Testis (tissue), 3 donors: Measurements from ENCODE around the gene SMIM8. TPM values are rescaled to one million over a fixed set of nuclear protein-coding genes. Genes with fewer than 3 reads are reported as not detected.
A peak's percentile ranks its signal among the peaks of the same experiment; 100 is the strongest.

Experiments used
- DNase-seq: peaks from one replicate; pipeline ENCODE4 v3.0.0-alpha.2; 2019
- H3K27ac ChIP-seq, 2 donors: fragments of 200-600 bp; sonication (generic); one replicate each; pipeline ENCODE4 v1.5.1; 2019
- H3K27me3 ChIP-seq: fragments of 200-600 bp; sonication (generic); one replicate; pipeline ENCODE4 v1.5.1; 2019
- H3K36me3 ChIP-seq: fragments of 200-600 bp; sonication (generic); one replicate; pipeline ENCODE4 v1.5.1; 2017; ENCODE audit warnings: low read depth; ENCODE audit errors: missing control alignments
- H3K4me1 ChIP-seq: fragments of 200-600 bp; sonication (generic); one replicate; pipeline ENCODE4 v1.5.1; 2019
- H3K4me3 ChIP-seq, 2 donors: fragments of 200-600 bp; sonication (generic); one replicate each; pipeline ENCODE4 v1.5.1; 2017 to 2019
- H3K9me3 ChIP-seq: fragments of 200-600 bp; sonication (generic); one replicate; pipeline ENCODE4 v1.5.1; 2017
- POLR2A ChIP-seq: fragments of 450-650 bp; IDR thresholded peaks from one replicate; pipeline ENCODE4 v1.6.1; 2017; ENCODE audit warnings: antibody characterized with exemption, mild to moderate bottlenecking, moderate library complexity
- WGBS, 2 donors: methylation state at CpG; one replicate each; pipeline ENCODE4 v1.1.5; 2018; 5-methylcytosine and 5-hydroxymethylcytosine counted together
- intact Hi-C: fragments of 100-400 bp; cut with DNase I; formaldehyde crosslinking; loops from one replicate; pipeline ENCODE4 v1.15.1; 2023; ENCODE audit warnings: low total_unique reads
- polyA plus RNA-seq: library from polyadenylated mRNA; stranded (reverse); fragments of 350-450 nt; fragmentation: Illumina TruSeq; extraction: RNeasy Lipid Tissue Mini Kit (QIAGEN cat#74804); gene quantifications from one replicate; pipeline ENCODE4 v1.2.3, GENCODE V29; 2014; ENCODE audit warnings: low read depth, low replicate concordance; ENCODE audit not compliant: insufficient read depth
- total RNA-seq, 2 donors: library from RNA; depleted of rRNA; stranded (reverse); fragments of >200 nt; gene quantifications; one replicate each; pipeline ENCODE4 v1.2.3, GENCODE V29; 2016
- TF ChIP-seq, protein P1 (sequence below), 3 experiments: fragments of 450-650 bp in 2 of 3; fragments of 200-600 bp in 1 of 3; sonication (generic) in 1 of 3; IDR thresholded peaks; one replicate each; pipeline ENCODE4 v1.5.1; 2016 to 2019; ENCODE audit warnings: antibody characterized with exemption in 3 of 3, mild to moderate bottlenecking in 2 of 3, moderate library complexity in 1 of 3

SMIM8 gene
- total and polyA plus RNA-seq, 3 donors from 2014 or later, result 8.5 to 15.6 (median 13.8) TPM

GRCh38 chr6:87384449-87384848, 62.1 kb downstream of the SMIM8 start:
- H3K36me3 ChIP-seq, result no peaks in the 10 kb centered on the region

DNA sequence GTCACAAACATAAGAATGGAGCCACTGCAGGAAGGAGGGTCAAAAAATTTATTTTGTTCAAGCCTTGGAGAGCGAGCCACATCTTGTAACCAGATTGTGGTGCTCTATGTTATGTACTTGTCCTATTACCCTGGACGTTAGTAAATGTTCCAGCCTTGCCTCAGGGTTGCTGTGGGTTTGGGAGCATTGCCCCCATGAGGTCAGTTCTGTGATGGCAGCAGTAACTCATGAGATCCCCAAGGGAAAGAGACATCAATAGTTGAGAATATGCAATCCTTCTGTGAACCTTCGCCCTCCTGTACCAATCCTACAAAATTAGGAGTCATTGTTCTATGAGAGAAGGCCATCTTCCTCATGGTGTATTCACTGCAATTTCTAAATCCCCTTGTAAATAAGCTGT, 68.9 kb downstream of the SMIM8 start:
- Histone ChIP-seq H3K36me3 (no peaks in the 10 kb centered on the region), H3K4me3 (no peak overlapping the region), H3K27ac (no peak overlapping the region), H3K27me3 (no peaks in the 10 kb centered on the region), H3K9me3 (no peaks in the 10 kb centered on the region), H3K4me1 (no peaks in the 10 kb centered on the region)
- no peak for TF ChIP-seq POLR2A
- TF ChIP-seq, protein P1, sequence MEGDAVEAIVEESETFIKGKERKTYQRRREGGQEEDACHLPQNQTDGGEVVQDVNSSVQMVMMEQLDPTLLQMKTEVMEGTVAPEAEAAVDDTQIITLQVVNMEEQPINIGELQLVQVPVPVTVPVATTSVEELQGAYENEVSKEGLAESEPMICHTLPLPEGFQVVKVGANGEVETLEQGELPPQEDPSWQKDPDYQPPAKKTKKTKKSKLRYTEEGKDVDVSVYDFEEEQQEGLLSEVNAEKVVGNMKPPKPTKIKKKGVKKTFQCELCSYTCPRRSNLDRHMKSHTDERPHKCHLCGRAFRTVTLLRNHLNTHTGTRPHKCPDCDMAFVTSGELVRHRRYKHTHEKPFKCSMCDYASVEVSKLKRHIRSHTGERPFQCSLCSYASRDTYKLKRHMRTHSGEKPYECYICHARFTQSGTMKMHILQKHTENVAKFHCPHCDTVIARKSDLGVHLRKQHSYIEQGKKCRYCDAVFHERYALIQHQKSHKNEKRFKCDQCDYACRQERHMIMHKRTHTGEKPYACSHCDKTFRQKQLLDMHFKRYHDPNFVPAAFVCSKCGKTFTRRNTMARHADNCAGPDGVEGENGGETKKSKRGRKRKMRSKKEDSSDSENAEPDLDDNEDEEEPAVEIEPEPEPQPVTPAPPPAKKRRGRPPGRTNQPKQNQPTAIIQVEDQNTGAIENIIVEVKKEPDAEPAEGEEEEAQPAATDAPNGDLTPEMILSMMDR (IDR thresholded peaks at IDR 0.05), result peak in 1 of 3 experiments; percentile 37
- 68 to 78% methylated on average over 3 of the region's 3 CpGs for WGBS, 2 donors
- DNase-seq, result peak; percentile 64
- intact Hi-C loops, result no loop called here

More at GRCh38 chr6:87384449-87384848, 62.1 kb downstream of the SMIM8 start:
- intact Hi-C loops, result no loop called here
- no peaks in the 10 kb centered on the region for H3K27me3 ChIP-seq
- WGBS, 2 donors, result 78 to 80% methylated on average over 3 of the region's 3 CpGs
- H3K27ac ChIP-seq, result no peak overlapping the region
- DNase-seq, result no peak
- TF ChIP-seq POLR2A, result no peak
- TF ChIP-seq, protein P1 (IDR thresholded peaks at IDR 0.05), result no peak
- no peaks in the 10 kb centered on the region for H3K9me3 ChIP-seq
- H3K4me3 ChIP-seq, result no peak overlapping the region
- H3K4me1 ChIP-seq, result no peaks in the 10 kb centered on the region

Other genes with a start within 250 kb of the SMIM8 start
- not detected for gene CGA, start 227.5 kb upstream of the SMIM8 start, total RNA-seq
- gene CGA, start 227.5 kb upstream of the SMIM8 start, polyA plus RNA-seq, result not detected
- 10 to 100 TPM; 53.2 to 58.8 TPM for gene ZNF292, start 167.0 kb upstream of the SMIM8 start, total RNA-seq
- 3.6 TPM for gene ZNF292, start 167.0 kb upstream of the SMIM8 start, polyA plus RNA-seq
- gene GJB7, start 6.7 kb downstream of the SMIM8 start, total RNA-seq, result under 1 TPM in 1 of 2 donors, not detected in 1; 0.25 TPM
- gene GJB7, start 6.7 kb downstream of the SMIM8 start, polyA plus RNA-seq, result 0.26 TPM
- gene C6orf163, start 22.2 kb downstream of the SMIM8 start, total RNA-seq, result 10 to 100 TPM; 12.5 to 17.4 TPM
- 10.1 TPM for gene C6orf163, start 22.2 kb downstream of the SMIM8 start, polyA plus RNA-seq
- 10 to 100 TPM; 37.8 to 48.8 TPM for gene CFAP206, start 85.4 kb downstream of the SMIM8 start, total RNA-seq
- 116 TPM for gene CFAP206, start 85.4 kb downstream of the SMIM8 start, polyA plus RNA-seq
- gene SLC35A1, start 150.4 kb downstream of the SMIM8 start, total RNA-seq, result 10 to 100 TPM; 16.5 to 17.2 TPM
- gene SLC35A1, start 150.4 kb downstream of the SMIM8 start, polyA plus RNA-seq, result 20.2 TPM